Caco-2 (cell line): ENCODE measurements around the gene S100P. TPM values are rescaled to one million over a fixed set of nuclear protein-coding genes. Genes with fewer than 3 reads are reported as not detected.

Experiments
- BruUV-seq: library from RNA; stranded (reverse); fragments of 400-500 nt; replicated peaks from 2 replicates; lab custom pipeline; 2021; lab: Mats Ljungman, UMichigan
- CTCF ChIA-PET: fragments of 300-600 bp; sonication (Branson Sonifier 250); formaldehyde crosslinking; loops from one replicate; lab custom pipeline; 2022; ENCODE audit warnings: antibody characterized with exemption; lab: Charles Lee
- POLR2A ChIA-PET: fragments of 300-600 bp; sonication (Branson Sonifier 250); formaldehyde crosslinking; loops from one replicate; lab custom pipeline; 2022; ENCODE audit warnings: antibody characterized with exemption; lab: Charles Lee
- DNase-seq, 2 experiments: peaks; one replicate each; pipeline versions ENCODE4 v3.0.0 to v3.0.0-alpha.2; 2020 to 2022
- H3K27me3 ChIP-seq: replicated peaks from 2 replicates; pipeline ENCODE4 v1.6.0; 2011; ENCODE audit warnings: low read length; ENCODE audit not compliant: control insufficient read depth, insufficient read depth
- H3K36me3 ChIP-seq: 2 replicates; pipeline ENCODE4 v1.5.1; 2011; ENCODE audit warnings: low read length; ENCODE audit not compliant: control insufficient read depth, insufficient read depth
- H3K4me1 ChIP-seq: fragments of 250-450 bp; sonication (Bioruptor Pico); 2 replicates; pipeline ENCODE4 v1.5.1; 2020; ENCODE audit warnings: mild to moderate bottlenecking
- H3K4me3 ChIP-seq: 2 replicates; pipeline ENCODE4 v1.5.1; 2011; ENCODE audit warnings: low read depth, mild to moderate bottlenecking, control low read depth, low read length
- H3K9me3 ChIP-seq: fragments of 250-450 bp; sonication (Bioruptor Pico); 2 replicates; pipeline ENCODE4 v1.5.1; 2020; ENCODE audit warnings: mild to moderate bottlenecking, moderate library complexity
- H3K27ac Mint-ChIP-seq: one replicate; pipeline ENCODE4 v1.8.0; 2022; ENCODE audit warnings: mixed read lengths; ENCODE audit not compliant: unreplicated experiment
- H3K27me3 Mint-ChIP-seq: one replicate; pipeline ENCODE4 v1.8.0; 2022; ENCODE audit warnings: mixed read lengths; ENCODE audit not compliant: insufficient read depth, unreplicated experiment
- H3K36me3 Mint-ChIP-seq: one replicate; pipeline ENCODE4 v1.8.0; 2022; ENCODE audit warnings: mild to moderate bottlenecking, mixed read lengths; ENCODE audit not compliant: insufficient read depth, unreplicated experiment
- H3K4me1 Mint-ChIP-seq: one replicate; pipeline ENCODE4 v1.8.0; 2022; ENCODE audit warnings: low read depth, mixed read lengths; ENCODE audit not compliant: unreplicated experiment
- H3K4me3 Mint-ChIP-seq: one replicate; pipeline ENCODE4 v1.8.0; 2022; ENCODE audit warnings: mild to moderate bottlenecking, moderate library complexity, mixed read lengths; ENCODE audit not compliant: unreplicated experiment
- H3K9me3 Mint-ChIP-seq: one replicate; pipeline ENCODE4 v1.8.0; 2022; ENCODE audit warnings: mixed read lengths; ENCODE audit not compliant: unreplicated experiment
- intact Hi-C: fragments of 100-400 bp; cut with micrococcal nuclease; formaldehyde crosslinking; loops from one replicate; pipeline ENCODE4 v1.10.0; 2022; ENCODE audit not compliant: unreplicated experiment
- total RNA-seq: library from RNA; stranded (reverse); gene quantifications from 2 replicates; pipeline ENCODE4 v1.2.3, GENCODE V29; 2022
- TF ChIP-seq, protein P1 (sequence below), 2 experiments: fragments of 200-600 bp in 1 of 2; IDR thresholded peaks; 1 replicate in 1 of 2; 2 replicates in 1 of 2; pipeline versions ENCODE4 v1.5.1 to v1.8.0; 2011 to 2022; ENCODE audit warnings: antibody characterized with exemption in 1 of 2, control low read depth in 1 of 2, inconsistent platforms in 1 of 2, low read depth in 1 of 2, low read length in 1 of 2, mild to moderate bottlenecking in 1 of 2, moderate library complexity in 1 of 2; ENCODE audit not compliant: insufficient read depth in 1 of 2, severe bottlenecking in 1 of 2, unreplicated experiment in 1 of 2

Gene S100P
- total RNA-seq, 1 experiment from 2014 or later = 96.9 TPM

DNA sequence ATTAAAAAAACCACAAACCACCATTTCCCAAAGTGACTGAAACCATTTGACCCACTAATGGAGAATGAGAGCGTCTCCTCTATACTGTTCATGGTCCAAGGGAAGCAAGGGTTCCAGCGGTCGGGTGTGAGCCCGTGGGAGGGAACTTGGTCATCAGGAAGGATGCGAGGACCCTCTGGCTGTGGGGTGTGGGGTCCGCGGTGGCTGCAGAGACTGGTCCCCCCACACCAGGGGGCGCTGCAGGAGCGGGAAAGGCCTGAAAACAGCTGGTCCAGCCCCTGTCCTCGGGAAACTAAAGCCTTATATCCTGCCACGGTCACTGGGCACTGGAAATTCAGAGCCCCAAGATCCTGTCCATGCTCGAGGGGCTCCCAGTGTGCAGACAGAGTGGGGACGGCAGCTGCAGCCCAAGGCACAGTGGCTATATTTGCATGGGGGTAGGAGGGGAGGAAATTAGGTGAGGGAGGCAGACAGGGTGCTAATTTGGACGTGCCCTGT lies 26.6 kb downstream of the S100P start:
- no peaks in the 10 kb centered on the region for H3K9me3 ChIP-seq
- intact Hi-C loops = loop anchor here (1.0 to 5.0 kb wide), 4 partner anchors 62 to 362 kb away; partner anchors contain the start of genes GRPEL1 and KIAA0232
- no peak overlapping the region for H3K4me3 Mint-ChIP-seq
- BruUV-seq = no TSS peak
- no peaks in the 10 kb centered on the region for H3K36me3 ChIP-seq
- no peaks in the 10 kb centered on the region for H3K9me3 Mint-ChIP-seq
- H3K4me1 ChIP-seq = peaks cover 3% of the 10 kb centered on the region; the same call in 1 of the 2 replicates
- peak overlapping the region; percentile 55 for H3K27ac Mint-ChIP-seq
- no peaks in the 10 kb centered on the region for H3K4me1 Mint-ChIP-seq
- CTCF ChIA-PET = interaction anchor here (0.7 to 4.8 kb wide), 5 partner anchors 10 to 362 kb away, joined by 3 to 50 read pairs (median 4); partner anchors contain the start of genes MRFAP1L1 and TADA2B
- H3K27me3 ChIP-seq = no peaks in the 10 kb centered on the region
- H3K27me3 Mint-ChIP-seq = no peaks in the 10 kb centered on the region
- peak; percentile 80 to 91 for DNase-seq
- peaks cover 17% of the 10 kb centered on the region for H3K36me3 Mint-ChIP-seq
- H3K4me3 ChIP-seq = no peak overlapping the region
- POLR2A ChIA-PET = no interaction called here
- TF ChIP-seq, protein P1, sequence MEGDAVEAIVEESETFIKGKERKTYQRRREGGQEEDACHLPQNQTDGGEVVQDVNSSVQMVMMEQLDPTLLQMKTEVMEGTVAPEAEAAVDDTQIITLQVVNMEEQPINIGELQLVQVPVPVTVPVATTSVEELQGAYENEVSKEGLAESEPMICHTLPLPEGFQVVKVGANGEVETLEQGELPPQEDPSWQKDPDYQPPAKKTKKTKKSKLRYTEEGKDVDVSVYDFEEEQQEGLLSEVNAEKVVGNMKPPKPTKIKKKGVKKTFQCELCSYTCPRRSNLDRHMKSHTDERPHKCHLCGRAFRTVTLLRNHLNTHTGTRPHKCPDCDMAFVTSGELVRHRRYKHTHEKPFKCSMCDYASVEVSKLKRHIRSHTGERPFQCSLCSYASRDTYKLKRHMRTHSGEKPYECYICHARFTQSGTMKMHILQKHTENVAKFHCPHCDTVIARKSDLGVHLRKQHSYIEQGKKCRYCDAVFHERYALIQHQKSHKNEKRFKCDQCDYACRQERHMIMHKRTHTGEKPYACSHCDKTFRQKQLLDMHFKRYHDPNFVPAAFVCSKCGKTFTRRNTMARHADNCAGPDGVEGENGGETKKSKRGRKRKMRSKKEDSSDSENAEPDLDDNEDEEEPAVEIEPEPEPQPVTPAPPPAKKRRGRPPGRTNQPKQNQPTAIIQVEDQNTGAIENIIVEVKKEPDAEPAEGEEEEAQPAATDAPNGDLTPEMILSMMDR (IDR thresholded peaks at IDR 0.05; ENCODE audit: insufficient read depth in 1 of 2, low read depth in 1 of 2, low read length in 1 of 2, severe bottlenecking in 1 of 2, unreplicated experiment in 1 of 2) = peak; percentile 92 to 93

DNA sequence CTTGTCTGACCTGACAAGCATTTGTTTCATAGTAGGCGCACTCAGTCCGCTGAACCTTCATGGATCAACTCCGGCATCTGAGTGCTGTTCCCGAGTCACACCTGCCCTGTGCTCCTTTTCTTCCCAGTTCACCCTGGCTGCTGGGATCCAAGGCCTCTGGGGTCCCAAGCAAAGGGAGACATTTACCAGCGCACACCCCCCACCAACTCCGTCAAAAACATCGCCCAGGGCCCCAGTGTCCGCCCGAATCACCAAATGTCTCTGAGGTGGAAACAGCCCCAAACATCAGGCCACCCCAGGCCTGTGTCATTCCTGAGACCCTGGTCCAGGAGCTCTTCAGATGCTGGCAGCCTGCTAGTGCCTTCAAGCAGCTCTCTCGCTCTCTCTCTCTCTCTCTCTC lies 27.4 kb downstream of the S100P start:
- intact Hi-C loops = loop anchor here (2.0 to 5.0 kb wide), 3 partner anchors 61 to 361 kb away; partner anchors contain the start of genes GRPEL1 and KIAA0232
- CTCF ChIA-PET = interaction anchor here (0.5 to 1.5 kb wide), 4 partner anchors 10 to 447 kb away, joined by 3 to 8 read pairs (median 5); partner anchors contain the start of gene TADA2B
- peaks cover 3% of the 10 kb centered on the region; the same call in 1 of the 2 replicates for H3K4me1 ChIP-seq
- no peak for DNase-seq
- BruUV-seq = no TSS peak
- no peaks in the 10 kb centered on the region for H3K9me3 ChIP-seq
- TF ChIP-seq, protein P1 (IDR thresholded peaks at IDR 0.05; ENCODE audit: insufficient read depth in 1 of 2, low read depth in 1 of 2, low read length in 1 of 2, severe bottlenecking in 1 of 2, unreplicated experiment in 1 of 2) = no peak
- Mint-ChIP-seq H3K27ac (no peak overlapping the region), H3K4me1 (no peaks in the 10 kb centered on the region), H3K9me3 (no peaks in the 10 kb centered on the region), H3K4me3 (no peak overlapping the region), H3K36me3 (peaks cover 10% of the 10 kb centered on the region), H3K27me3 (no peaks in the 10 kb centered on the region)
- no peaks in the 10 kb centered on the region for H3K36me3 ChIP-seq
- H3K4me3 ChIP-seq = no peak overlapping the region
- POLR2A ChIA-PET = no interaction called here
- no peaks in the 10 kb centered on the region for H3K27me3 ChIP-seq

DNA sequence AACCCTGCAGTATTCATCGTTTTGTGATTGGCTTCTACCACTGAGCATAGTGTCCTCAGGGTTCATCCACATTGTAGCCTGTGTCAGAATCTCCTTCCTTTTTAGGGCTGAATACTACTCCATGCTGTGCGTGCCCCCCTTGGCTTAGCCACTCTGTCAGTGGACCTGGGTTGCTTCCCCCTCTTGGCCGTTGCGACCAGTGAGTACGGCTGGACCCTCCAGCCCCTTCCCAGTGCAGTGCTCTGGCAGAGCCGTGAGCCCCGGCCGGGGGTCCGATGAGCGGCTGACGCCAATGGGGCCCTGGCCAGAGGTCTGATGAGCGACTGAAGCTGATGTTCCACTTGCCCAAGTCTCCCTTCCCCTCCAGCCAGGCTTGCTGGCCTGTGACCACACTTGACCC lies 29.2 kb downstream of the S100P start:
- POLR2A ChIA-PET = no interaction called here
- TF ChIP-seq, protein P1 (IDR thresholded peaks at IDR 0.05; ENCODE audit: insufficient read depth in 1 of 2, low read depth in 1 of 2, low read length in 1 of 2, severe bottlenecking in 1 of 2, unreplicated experiment in 1 of 2) = no peak
- CTCF ChIA-PET = no interaction called here
- DNase-seq = no peak
- H3K27me3 Mint-ChIP-seq = no peaks in the 10 kb centered on the region
- no peaks in the 10 kb centered on the region for H3K9me3 Mint-ChIP-seq
- no peak overlapping the region for H3K27ac Mint-ChIP-seq
- no peaks in the 10 kb centered on the region for H3K4me1 Mint-ChIP-seq
- BruUV-seq = no TSS peak
- intact Hi-C loops = loop anchor here (5.0 kb wide), 2 partner anchors 59 to 359 kb away; partner anchors contain the start of gene KIAA0232
- H3K4me3 Mint-ChIP-seq = no peak overlapping the region
- no peaks in the 10 kb centered on the region for H3K4me1 ChIP-seq
- H3K36me3 ChIP-seq = no peaks in the 10 kb centered on the region
- H3K9me3 ChIP-seq = no peaks in the 10 kb centered on the region
- H3K36me3 Mint-ChIP-seq = peaks cover 6% of the 10 kb centered on the region
- no peaks in the 10 kb centered on the region for H3K27me3 ChIP-seq
- H3K4me3 ChIP-seq = no peak overlapping the region
